NCI-H1092 (cell line): ENCODE results near the gene TAAR5.
"Not testable (repeated sequence)": the region's sequence is repeated elsewhere in the genome, so short reads cannot be mapped to it uniquely, and the experiment has no call there.

Source experiments
- DNase-seq: peaks from one replicate; lab custom pipeline; 2025; lab: John Stamatoyannopoulos, UW

The TAAR5 gene

DNA sequence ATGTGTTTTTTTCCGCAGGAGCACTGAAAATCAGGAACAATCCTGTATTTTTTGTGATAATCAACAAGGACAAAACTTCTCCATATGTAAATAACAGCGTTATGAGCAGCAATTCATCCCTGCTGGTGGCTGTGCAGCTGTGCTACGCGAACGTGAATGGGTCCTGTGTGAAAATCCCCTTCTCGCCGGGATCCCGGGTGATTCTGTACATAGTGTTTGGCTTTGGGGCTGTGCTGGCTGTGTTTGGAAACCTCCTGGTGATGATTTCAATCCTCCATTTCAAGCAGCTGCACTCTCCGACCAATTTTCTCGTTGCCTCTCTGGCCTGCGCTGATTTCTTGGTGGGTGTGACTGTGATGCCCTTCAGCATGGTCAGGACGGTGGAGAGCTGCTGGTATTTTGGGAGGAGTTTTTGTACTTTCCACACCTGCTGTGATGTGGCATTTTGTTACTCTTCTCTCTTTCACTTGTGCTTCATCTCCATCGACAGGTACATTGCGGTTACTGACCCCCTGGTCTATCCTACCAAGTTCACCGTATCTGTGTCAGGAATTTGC is 19.2 kb downstream of the TAAR5 start, which contains the start of gene TAAR6:
TAAR6 (plus strand) TSS at position 102 of the 557 bp plus-strand sequence; CDS start at position 102, 0 bp downstream.
- no peak for DNase-seq

DNA sequence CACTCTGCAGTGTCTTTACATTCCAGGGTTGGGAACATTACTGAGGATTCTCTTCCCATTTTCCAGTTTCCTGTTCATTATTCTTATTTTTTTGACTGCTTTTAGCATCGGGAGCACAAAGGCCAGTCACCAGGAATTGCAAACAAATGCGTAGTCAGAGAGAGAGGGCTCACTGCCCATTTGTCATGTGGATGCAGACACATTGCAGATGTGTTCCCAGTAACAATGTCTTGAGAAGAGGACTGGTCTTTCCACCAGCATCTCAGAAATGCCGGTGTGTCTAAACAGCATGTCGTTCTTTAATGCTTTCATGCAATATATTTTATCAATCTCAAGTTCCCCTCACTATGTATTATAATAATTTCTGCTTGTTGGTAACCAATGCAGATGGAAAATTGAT is 20.4 kb downstream of the TAAR5 start:
- DNase-seq, result no peak

DNA sequence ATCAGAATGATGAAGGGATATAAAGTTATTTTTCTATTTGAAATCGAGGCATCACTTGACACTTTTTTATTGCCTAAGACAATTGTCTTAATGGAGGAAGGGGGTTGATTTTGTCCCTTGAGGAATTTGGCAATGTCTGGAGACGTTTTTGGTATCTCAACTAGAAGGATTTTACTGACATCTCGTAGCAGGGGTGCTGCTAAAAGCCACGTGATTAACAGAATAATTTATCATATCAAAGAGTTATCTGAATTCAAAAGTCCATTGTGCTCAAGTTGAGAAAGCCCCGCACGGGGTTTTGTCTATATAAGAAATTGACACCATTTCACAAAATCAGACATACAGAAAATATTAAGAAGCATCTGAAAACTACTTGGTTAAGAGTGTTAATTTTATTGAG is 20.9 kb downstream of the TAAR5 start:
- DNase-seq, result no peak

DNA sequence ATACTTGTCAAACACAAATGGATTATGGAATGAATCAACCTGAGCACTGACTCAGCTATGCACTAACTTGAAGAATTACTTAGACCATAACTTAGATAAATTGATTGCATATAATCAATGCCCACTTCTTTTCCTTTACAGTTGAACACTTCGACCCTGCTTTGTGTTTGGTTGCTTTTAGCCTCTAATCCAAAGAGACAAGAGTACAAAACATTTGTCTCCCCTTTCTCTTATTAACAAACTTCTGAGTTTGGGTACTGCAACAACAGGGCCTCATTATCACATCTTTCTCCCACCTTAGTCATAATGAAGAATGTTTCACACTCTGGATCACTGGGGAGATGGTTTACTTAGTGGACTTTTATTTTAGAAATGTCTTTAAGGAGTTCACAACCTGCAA is 22.0 kb downstream of the TAAR5 start:
- no peak for DNase-seq

DNA sequence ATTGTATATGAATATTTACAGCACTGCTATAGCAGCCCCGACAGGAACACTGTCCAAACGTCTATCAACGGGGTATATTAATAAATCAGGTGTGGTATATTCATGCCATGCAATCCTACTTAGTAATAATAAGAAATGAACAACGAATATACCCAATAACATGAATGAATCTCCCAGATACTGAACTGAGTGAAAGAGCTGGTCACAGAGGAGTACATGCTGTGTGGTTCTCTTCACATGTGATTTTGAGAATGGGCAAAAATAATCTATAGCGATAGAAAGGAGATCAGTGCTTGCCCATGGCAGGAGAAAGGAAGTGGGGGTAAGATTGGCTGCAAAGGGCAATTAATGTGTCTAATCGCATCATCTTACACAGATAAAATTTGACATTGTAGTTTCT is 23.1 kb downstream of the TAAR5 start:
- no peak for DNase-seq

GRCh38 chr6:132560087-132560486 is 29.5 kb downstream of the TAAR5 start:
- not testable (repeated sequence) for DNase-seq

GRCh38 chr6:132552372-132552771 is 37.2 kb downstream of the TAAR5 start, which contains the start of gene TAAR8:
TAAR8 (plus strand) TSS chr6:132552672; CDS start chr6:132552693, 21 bp downstream.
- DNase-seq, result no peak

- no peak for DNase-seq
Observed at GRCh38 chr6:132551214-132551613, 38.3 kb downstream of the TAAR5 start.

DNA sequence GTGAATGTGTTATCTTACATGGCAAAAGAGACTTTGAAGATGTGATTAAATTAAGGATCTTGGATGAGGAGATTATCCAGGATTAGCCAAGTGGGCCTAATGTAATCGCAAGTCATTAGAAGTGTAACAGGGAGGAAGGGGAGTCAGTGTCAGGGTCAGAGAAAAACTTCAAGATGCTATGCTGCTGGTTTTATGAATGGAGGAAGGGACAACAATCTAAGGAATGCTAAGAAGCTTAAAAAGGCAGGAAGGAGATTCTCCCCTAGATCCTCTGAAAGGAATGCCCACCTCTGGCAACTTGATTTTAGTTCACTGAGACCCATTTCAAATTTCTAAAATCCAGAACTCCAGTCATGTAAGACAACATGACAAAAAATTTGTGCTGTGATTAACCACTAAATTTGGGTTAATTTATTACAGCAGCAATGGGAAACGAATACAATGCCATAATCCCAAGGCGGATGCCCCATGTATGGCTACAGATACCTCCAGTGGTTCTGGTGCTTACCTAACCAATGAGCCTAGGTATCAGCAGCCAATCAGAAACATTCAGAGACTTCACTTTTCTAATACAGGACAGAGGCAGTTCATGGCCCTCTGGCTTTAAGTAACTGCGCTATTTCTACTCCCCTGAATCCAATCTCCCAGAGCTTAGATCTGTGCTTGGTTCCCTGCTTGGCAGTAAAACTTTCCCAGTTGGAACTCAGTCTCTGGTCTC is 40.6 kb downstream of the TAAR5 start:
- DNase-seq, result no peak

DNA sequence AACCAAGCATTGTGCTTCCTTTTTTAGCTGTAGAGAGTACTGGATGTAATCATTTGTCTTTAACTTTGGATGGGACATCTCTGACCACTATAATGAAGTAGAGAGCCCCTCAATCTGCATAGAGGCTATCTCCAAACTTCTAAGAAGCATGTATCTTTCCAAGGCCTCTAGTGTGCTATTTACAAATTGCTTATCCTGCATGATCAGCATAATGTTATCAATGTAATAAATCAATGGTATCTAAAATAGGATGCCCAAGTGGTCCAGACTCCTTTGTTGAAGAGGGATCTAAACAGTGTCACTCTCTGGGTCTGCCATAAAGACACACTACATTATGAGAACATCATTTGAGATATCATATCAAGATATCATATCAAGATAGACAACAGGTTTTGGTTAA is 44.7 kb downstream of the TAAR5 start:
- DNase-seq, result no peak
